HAP-1 (cell line): Measurements from ENCODE around the gene A1BG.
A peak's percentile ranks its signal among the peaks of the same experiment; 100 is the strongest.

Source experiments
- DNase-seq, 2 experiments: peaks; one replicate each; pipeline ENCODE4 v3.0.0-alpha.2; 2016 to 2020; ENCODE audit warnings: low spot score in 2 of 2
- H3K27me3 ChIP-seq: fragments of 250-450 bp; sonication (Bioruptor Pico); 2 replicates; pipeline ENCODE4 v1.5.1; 2020; ENCODE audit warnings: low read depth, mild to moderate bottlenecking, moderate library complexity
- H3K36me3 ChIP-seq: fragments of 250-450 bp; sonication (Bioruptor Pico); replicated peaks from 2 replicates; pipeline ENCODE4 v1.5.1; 2020; ENCODE audit warnings: mild to moderate bottlenecking
- H3K4me1 ChIP-seq: fragments of 250-450 bp; sonication (Bioruptor Pico); 2 replicates; pipeline ENCODE4 v1.5.1; 2020; ENCODE audit warnings: mild to moderate bottlenecking
- H3K4me3 ChIP-seq: fragments of 250-450 bp; sonication (Bioruptor Pico); 2 replicates; pipeline ENCODE4 v1.5.1; 2020; ENCODE audit warnings: mild to moderate bottlenecking, moderate library complexity
- H3K9me3 ChIP-seq: fragments of 250-450 bp; sonication (Bioruptor Pico); 2 replicates; pipeline ENCODE4 v1.5.1; 2020; ENCODE audit warnings: mild to moderate bottlenecking, moderate library complexity
- in situ Hi-C: fragments of 300-500 bp; cut with MboI; formaldehyde crosslinking; loops from 3 replicates; pipeline ENCODE4 v1.14.3; 2020; ENCODE audit warnings: low sequenced_read_pairs, inconsistent platforms, mixed read lengths

The A1BG gene, protein sequence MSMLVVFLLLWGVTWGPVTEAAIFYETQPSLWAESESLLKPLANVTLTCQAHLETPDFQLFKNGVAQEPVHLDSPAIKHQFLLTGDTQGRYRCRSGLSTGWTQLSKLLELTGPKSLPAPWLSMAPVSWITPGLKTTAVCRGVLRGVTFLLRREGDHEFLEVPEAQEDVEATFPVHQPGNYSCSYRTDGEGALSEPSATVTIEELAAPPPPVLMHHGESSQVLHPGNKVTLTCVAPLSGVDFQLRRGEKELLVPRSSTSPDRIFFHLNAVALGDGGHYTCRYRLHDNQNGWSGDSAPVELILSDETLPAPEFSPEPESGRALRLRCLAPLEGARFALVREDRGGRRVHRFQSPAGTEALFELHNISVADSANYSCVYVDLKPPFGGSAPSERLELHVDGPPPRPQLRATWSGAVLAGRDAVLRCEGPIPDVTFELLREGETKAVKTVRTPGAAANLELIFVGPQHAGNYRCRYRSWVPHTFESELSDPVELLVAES

DNA sequence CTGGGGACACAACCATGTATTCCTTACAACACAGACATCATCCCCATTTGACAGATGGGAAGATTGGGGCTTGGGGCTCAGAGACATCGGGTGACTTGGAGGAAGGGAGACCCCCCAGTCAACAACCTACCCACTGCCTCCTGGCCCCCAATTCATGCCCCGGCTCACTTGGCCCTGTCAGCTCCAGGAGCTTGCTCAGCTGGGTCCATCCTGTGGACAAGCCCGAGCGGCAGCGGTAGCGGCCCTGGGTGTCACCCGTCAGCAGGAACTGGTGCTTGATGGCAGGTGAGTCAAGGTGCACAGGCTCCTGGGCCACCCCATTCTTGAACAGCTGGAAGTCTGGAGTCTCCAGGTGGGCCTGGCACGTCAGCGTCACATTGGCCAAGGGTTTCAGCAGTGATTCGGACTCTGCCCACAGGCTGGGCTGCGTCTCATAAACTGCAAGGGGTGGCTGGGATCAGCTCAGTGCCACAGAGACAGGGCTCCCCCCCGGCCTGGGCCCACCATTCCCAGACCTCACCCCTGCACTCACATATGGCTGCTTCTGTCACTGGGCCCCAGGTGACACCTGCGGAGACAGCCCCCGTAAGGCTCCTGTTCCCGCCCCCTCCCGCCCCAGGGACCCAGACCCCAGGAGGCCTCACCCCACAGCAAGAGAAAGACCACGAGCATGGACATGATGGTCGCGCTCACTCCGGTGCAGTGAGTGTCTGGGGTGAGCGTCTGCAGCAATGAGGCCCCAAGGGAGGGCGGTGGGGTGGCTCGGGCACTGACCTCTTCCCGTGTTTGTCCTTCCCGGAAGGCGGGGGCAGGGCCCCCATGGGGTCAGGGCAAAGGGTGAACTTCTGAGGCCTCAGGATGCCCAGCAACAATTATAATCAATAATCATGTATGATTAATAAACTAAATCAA is at the start of gene A1BG:
Gene A1BG, minus strand, starts transcription at position 733 of the 912 bp plus-strand sequence. Its CDS starts 55 bp downstream, at position 678.
- Histone ChIP-seq H3K4me1 (peaks cover 4% of the 10 kb centered on the region; the same call in 1 of the 2 replicates), H3K4me3 (no peak within 1 kb of the TSS), H3K9me3 (no peaks in the 10 kb centered on the region), H3K36me3 (no peaks in the 10 kb centered on the region), H3K27me3 (no peaks in the 10 kb centered on the region)
- DNase-seq = no peak
- in situ Hi-C loops = no loop called here

DNA sequence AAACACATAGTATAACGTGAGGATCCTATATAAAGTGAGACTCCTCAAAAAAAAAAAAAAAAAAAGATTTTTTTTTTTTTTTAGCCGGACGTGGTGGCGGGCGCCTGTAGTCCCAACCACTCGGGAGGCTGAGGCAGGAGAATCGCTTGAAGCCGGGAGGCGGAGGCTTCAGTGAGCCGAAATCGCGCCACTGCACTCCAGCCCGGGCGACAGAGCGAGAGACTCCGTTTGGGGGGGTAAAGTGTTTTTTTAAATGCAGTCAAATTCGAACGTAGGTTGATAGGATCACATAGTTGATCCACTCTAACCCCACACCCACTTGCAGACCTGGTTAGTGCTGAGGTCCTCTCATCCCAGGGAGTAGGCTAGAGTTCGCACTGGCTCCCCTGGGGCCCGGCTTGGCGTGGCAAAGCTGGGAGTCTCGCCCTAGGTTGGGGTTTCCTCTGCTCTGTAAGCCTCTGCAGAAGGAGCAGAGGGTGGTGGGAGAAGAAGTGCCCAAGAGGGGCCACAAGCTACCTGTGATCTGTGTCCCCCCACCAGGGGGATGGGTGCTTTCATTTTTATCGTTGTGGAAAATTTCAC is 48.6 kb upstream of the A1BG start:
- Histone ChIP-seq H3K9me3 (no peaks in the 10 kb centered on the region), H3K4me3 (peak overlapping the region; percentile 57), H3K36me3 (peaks cover 5% of the 10 kb centered on the region), H3K27me3 (no peaks in the 10 kb centered on the region), H3K4me1 (peaks cover 15% of the 10 kb centered on the region)
- in situ Hi-C loops = no loop called here
- no peak for DNase-seq

DNA sequence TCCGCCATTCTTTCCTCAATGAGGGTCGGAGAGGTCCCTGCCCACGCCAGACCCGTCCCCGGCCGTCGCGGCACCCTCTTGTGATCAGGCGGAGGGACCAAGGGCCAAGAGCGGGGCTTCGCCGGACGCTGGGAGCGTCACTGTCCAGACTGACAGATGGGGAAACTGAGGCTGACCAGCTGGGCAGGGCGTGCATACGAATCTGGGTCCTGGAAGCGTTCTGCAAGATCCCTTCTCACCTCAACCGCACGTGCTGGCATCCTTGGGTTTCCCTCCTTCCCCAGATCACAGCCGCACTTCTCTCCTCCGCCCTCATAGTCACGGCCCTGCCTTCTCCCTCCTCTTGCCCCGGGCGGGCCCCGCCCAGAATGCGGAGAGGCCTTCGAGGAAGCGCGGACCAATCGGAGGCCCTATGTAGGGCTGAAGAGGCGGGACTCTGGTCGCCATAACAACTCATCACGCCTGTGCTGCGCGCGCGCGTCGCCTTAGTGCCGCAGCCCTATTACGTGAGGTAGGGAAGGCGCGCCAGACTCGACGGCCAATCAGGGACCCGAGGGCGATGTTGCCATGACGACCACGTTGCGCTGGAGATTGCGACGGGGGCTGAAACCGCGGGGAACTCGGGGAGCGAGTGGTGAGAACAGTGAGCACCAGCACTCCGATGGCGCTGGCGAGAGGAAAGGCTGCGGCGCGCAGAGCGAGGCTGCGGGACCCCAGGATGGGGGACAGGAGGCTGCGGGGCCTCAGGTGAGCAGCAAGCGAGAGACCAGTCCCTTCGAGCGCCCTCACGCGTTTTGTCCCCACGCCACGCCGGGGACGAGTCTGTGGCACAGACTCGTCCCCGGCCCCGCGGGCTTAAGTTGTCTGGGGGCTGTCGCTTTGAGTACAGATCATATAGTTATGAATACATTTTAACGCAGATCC is 47.9 kb upstream of the A1BG start:
- Histone ChIP-seq H3K4me1 (peaks cover 15% of the 10 kb centered on the region), H3K36me3 (peaks cover 4% of the 10 kb centered on the region; the same call in 1 of the 2 replicates), H3K9me3 (no peaks in the 10 kb centered on the region), H3K4me3 (peak overlapping the region; percentile 57), H3K27me3 (no peaks in the 10 kb centered on the region)
- DNase-seq = peak; percentile 96 to 100
- in situ Hi-C loops = no loop called here

- H3K4me3 ChIP-seq = peak overlapping the region; percentile 21
Measured at GRCh38 chr19:58400316-58400915, 47.1 kb upstream of the A1BG start.

DNA sequence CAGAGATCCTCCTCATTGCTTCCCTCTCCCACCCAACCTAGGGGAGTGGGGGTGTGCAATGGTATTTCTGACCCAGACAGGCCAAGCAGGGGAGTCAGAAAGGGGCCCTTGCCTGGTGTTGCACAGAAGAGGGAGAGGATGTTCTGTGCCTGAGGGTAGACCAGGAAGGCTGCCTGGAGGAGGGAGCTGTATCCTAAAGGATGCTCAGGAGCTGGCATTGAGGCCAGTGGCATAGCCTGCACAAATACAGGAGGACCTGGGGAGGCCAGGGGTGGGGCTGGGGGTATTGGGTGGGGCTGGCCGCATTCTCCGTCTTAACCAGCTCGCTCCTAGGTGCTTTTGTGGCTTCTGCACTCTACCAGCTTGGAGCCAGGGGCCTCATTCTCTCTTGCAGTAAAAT is 46.6 kb upstream of the A1BG start:
- H3K4me3 ChIP-seq = no peak overlapping the region

More at GRCh38 chr19:58400316-58400915, 47.1 kb upstream of the A1BG start:
- Histone ChIP-seq H3K27me3 (no peaks in the 10 kb centered on the region), H3K9me3 (no peaks in the 10 kb centered on the region), H3K36me3 (peaks cover 4% of the 10 kb centered on the region), H3K4me1 (peaks cover 15% of the 10 kb centered on the region)
- in situ Hi-C loops = no loop called here
- no peak for DNase-seq

GRCh38 chr19:58398545-58398944 is 45.3 kb upstream of the A1BG start:
- DNase-seq = no peak
- in situ Hi-C loops = no loop called here

More for the DNA sequence above, 46.6 kb upstream of the A1BG start:
- Histone ChIP-seq H3K4me1 (peaks cover 15% of the 10 kb centered on the region), H3K36me3 (peaks cover 8% of the 10 kb centered on the region), H3K9me3 (no peaks in the 10 kb centered on the region), H3K27me3 (no peaks in the 10 kb centered on the region)
- in situ Hi-C loops = no loop called here
- DNase-seq = no peak

DNA sequence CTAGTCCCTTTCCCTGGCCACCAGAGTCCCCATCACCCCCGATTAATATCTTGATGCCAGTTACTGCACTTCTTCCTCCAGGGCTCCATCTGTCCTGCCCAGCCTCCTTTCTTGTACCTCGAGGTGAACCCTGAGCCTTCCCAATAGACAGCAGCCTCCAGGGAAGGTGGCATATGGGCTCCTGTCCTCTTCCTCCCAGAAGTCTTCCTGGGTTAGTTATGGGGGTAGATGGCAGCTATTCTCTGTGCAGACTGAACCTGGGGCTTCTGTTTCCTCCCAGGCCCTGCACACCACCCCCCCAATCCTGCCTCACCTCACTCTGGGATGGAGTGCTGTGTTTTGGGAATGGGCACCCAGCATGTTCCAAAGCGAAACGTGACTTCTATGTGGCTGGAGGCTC is 44.8 kb upstream of the A1BG start:
- Histone ChIP-seq H3K36me3 (peaks cover 25% of the 10 kb centered on the region), H3K4me3 (no peak overlapping the region), H3K9me3 (no peaks in the 10 kb centered on the region), H3K4me1 (peaks cover 14% of the 10 kb centered on the region), H3K27me3 (no peaks in the 10 kb centered on the region)
- no peak for DNase-seq
- in situ Hi-C loops = no loop called here

More at GRCh38 chr19:58398545-58398944, 45.3 kb upstream of the A1BG start:
- Histone ChIP-seq H3K36me3 (peaks cover 21% of the 10 kb centered on the region), H3K9me3 (no peaks in the 10 kb centered on the region), H3K27me3 (no peaks in the 10 kb centered on the region), H3K4me1 (peaks cover 15% of the 10 kb centered on the region), H3K4me3 (no peak overlapping the region)

DNA sequence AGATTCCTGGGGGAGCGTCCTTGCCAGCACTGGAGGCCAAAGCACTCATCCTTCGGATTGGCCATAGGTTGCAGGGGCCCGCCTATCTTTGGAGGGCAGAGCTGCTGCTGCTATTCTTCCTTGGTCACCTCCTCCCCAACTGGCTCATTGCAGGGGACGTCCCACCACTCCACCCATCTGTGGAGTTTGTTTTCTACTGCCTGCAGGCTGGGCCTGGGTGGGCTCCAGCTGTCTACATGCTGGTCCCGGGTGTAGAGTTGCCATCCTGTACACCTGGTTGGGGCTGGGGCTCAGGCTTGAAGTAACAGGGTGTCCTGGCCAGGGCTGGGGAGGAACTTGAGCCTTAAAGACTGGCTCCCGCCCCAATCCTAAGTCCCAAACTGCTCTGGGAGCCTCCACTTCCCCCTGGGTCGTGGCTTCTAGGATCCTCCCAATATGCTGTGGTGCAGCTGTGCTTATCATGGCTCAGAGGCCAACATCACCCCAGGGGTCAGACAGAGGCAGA is 44.3 kb upstream of the A1BG start:
- H3K27me3 ChIP-seq = no peaks in the 10 kb centered on the region
- no peak overlapping the region for H3K4me3 ChIP-seq
- no peaks in the 10 kb centered on the region for H3K9me3 ChIP-seq
- no peak for DNase-seq
- H3K36me3 ChIP-seq = peaks cover 27% of the 10 kb centered on the region
- in situ Hi-C loops = no loop called here
- peaks cover 11% of the 10 kb centered on the region for H3K4me1 ChIP-seq

DNA sequence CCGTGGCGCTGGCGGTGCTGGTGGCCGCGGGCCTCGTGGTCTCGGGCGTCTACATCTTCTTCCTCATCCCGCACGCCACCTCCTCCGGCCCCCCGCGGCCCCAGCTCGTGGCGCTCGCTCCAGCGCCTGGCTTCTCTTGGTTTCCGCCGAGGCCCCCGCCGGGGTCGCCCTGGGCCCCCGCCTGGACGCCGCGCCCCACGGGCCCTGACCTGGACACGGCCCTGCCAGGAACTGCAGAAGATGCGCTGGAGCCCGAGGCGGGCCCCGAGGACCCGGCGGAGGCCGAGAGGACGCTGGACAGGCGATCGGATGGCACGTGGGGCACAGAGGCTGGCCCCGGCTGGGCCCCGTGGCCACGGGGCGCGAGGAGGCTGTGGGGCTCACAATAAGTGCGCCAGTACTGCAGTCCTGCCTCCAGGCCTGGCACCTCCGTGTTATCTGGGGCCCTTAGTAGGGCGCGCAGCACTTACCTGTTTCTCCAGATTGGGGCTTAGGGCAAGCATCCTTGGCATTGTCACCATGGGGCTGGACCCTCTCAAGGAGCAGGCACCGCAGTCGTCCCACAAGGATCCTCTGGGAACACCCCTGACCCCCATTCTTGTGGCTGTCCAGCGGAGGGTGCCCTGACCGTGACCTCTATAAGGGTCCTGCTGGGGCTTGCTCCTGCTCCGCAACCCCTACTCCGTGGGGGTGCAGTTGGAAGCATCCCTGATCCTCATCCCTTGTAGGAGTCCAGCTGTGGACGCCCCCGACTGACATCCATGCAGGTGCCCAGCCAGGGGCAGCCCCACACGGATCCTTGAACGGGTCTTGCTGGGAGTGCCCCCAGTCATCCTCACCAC is 43.6 kb upstream of the A1BG start:
- H3K9me3 ChIP-seq = no peaks in the 10 kb centered on the region
- no peak for DNase-seq
- H3K27me3 ChIP-seq = no peaks in the 10 kb centered on the region
- H3K36me3 ChIP-seq = peaks cover 34% of the 10 kb centered on the region
- H3K4me3 ChIP-seq = no peak overlapping the region
- H3K4me1 ChIP-seq = peaks cover 6% of the 10 kb centered on the region
- in situ Hi-C loops = no loop called here

- H3K36me3 ChIP-seq = peaks cover 42% of the 10 kb centered on the region
- no peaks in the 10 kb centered on the region for H3K27me3 ChIP-seq
- DNase-seq = no peak
- peaks cover 6% of the 10 kb centered on the region for H3K4me1 ChIP-seq
- H3K9me3 ChIP-seq = no peaks in the 10 kb centered on the region
- H3K4me3 ChIP-seq = no peak overlapping the region
- in situ Hi-C loops = no loop called here
Measured at GRCh38 chr19:58395979-58396627, 42.8 kb upstream of the A1BG start.

DNA sequence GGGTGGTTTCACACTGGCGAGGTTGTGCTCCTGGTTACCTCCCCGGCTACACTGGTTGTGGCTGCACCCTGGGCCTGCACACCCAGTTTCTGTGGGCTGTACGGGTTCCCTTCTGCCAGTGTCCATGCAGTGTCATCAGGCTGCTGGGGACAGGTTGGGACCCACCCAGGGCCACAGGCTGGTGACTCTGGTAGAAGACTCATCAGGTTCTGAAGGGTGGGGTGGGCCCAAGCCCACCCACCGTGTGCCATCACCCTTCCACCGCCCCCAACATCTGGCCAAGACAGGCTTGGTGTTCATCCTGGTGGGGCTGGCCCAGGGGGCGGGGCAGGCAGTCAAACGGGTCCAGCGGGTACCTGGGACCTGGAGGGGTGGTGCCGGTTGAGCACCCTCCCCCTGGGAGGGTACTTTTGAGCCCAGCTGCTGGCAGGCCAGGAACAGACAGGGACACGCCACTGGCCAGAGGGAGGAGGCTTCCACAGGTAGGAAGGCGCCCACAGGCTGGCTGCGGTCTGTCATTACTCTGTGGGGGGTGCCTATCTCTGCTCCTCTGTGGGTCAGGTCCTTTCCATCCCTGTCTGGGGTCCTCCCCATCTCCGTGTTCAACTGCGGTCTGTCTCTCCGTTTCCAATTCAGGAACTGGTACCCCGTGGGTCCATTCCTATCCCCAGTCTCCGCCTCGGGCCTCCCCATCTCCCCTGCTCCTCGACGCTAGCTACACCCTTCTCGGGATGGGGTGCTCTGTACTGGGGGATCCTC is 42.1 kb upstream of the A1BG start, which contains the start of gene RNF225:
Gene RNF225, plus strand, starts transcription at position 437 of the 759 bp plus-strand sequence. CDS start 434 bp downstream, outside the sequence.
- H3K4me3 ChIP-seq = no peak within 1 kb of the TSS
- H3K4me1 ChIP-seq = no peaks in the 10 kb centered on the region
- in situ Hi-C loops = no loop called here
- DNase-seq = no peak
- no peaks in the 10 kb centered on the region for H3K9me3 ChIP-seq
- H3K36me3 ChIP-seq = peaks cover 49% of the 10 kb centered on the region
- H3K27me3 ChIP-seq = no peaks in the 10 kb centered on the region
